GM18505 (cell line): ENCODE data around the gene OTUD4.

Experiments used
- ATAC-seq: cut with Tn5 transposase; IDR thresholded peaks from one replicate; pipeline ENCODE4 v1.9.1; 2021; ENCODE audit not compliant: unreplicated experiment
- POLR2A ChIP-seq: IDR thresholded peaks from 4 replicates; pipeline ENCODE4 v1.6.1; 2011; ENCODE audit warnings: borderline replicate concordance; ENCODE audit not compliant: insufficient read depth, insufficient read length; ENCODE audit errors: extremely low read depth

The OTUD4 gene

DNA sequence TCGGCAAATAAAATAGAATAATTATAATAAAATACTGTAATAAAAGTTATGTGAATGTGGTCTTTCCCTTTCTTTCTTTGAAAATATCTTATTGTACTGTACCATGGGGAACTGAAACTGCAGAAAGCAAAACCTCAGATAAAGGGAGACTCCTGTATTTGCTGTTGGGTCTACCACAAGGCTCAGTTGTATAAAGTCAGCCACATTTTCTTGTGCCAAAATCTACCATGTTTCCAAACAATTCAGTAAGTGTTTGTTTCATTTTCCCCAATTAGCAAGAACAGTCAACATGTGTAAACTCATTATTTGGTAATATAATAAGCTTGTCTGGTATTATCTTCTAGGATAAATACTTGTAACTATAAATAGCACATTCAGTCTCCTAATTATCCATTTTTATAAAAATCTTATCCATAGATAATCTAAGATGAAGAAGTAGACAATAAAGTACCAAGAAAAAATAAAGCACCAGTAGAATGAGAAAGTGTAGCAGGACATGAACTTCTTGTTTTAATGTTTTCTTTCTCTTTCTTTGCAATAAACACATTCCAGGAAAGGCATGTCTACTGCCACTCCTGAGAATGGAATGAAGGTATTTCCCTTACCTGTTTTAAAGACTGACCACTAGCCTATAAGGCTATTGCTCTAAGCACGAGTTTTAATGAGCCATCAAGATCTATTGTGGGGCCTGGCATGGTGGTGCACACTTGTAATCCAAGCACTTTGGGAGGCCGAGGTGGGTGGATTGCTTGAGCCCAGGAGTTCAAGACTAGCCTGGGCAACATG is 15.0 kb upstream of the OTUD4 start:
- TF ChIP-seq POLR2A: no peak
- peak; percentile 84 for ATAC-seq

DNA sequence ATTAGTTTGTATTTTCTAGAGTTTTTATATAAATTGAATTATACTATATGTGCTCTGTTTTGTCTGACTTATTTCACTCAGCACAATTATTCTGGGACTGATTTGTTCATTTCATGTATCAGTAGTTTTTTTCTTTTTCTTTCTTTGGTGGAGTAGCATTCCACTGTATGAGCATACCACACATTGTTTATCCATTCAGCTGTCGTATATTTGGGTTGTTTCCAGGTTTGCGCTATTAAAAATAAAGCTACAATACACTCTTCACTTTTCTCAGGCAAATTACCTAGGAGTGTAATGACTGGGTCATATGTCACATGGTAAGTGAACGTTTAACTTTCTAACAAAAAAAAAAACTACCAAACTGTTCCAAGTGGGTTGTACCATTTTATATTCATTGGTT is 9.6 kb upstream of the OTUD4 start:
- TF ChIP-seq POLR2A: no peak
- no peak for ATAC-seq

DNA sequence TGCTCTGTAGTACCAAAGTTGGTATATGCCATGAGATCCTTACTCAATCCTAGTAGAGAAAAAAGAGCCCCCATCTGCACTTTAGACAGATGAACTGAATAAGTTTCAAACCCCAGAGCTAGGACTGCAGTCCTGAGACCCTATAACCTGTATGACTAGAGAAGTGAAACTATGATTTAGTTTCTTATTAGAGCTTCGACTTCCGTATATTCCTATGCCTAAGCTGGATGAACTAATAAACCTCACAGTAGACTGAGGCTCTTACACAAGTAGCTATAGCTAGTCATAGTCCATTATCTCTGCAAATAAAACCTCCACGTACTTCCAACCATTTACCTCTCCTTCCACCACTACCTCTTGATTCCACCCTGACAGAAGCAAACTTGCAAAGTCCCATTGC is 6.3 kb upstream of the OTUD4 start:
- no peak for TF ChIP-seq POLR2A
- peak; percentile 85 for ATAC-seq

DNA sequence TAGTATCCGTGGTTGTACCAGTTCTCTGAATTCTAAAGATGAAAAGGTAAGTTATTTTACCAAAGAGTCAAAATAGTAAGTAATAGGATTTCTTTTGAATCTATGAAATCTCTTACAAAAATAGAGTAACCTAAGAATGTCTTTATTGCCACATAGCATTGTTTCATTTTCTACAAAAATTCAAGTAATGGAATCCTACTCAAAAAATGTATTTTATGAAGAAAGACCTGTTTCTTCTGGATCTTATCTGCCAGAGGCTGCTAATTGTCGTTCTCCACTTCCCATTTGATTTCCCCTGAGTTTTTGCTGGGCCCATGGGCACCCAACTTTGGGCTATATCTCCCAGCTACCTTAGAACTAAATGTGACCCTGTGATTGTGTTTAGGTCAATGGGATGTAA is 3.2 kb upstream of the OTUD4 start:
- TF ChIP-seq POLR2A: no peak
- ATAC-seq: no peak

DNA sequence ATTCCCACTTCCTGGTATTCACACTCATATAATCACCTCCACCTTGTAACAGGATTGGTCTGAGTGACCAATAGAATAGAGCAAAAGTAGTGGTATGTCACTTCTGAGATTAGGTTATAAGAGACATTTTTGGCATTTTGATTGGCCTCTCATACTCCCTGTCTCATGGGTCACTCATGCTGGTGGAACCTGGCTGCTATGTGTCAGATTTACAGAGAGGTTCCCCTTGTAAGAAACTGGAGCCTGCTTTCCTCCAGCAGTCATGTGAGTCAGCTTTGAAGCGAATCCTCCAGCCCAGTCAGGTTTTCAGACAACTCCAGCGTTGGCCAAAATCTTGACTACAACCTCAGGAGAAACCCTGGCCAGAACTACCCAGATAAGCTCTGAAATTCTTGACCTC is 2.6 kb upstream of the OTUD4 start:
- no peak for ATAC-seq
- no peak for TF ChIP-seq POLR2A

DNA sequence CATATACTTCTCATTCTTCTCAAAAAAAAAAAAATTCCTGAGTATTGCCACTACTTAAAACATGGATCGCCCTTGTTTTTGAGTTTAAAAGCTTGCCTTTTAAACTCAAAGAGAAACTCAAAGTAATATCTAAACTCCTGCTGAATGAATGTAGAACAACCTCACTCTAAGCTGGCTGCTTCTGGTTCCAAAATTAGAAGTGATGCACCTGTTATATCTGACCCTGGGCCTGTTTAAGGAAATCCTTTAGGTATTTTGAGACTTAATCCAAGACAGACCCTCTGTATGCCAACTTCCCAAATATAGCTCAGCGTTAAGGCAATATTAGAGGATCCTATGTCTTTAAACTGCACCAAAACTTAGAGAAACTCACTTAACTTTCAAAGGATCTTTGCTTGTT is 1.8 kb upstream of the OTUD4 start:
- no peak for ATAC-seq
- TF ChIP-seq POLR2A: no peak

DNA sequence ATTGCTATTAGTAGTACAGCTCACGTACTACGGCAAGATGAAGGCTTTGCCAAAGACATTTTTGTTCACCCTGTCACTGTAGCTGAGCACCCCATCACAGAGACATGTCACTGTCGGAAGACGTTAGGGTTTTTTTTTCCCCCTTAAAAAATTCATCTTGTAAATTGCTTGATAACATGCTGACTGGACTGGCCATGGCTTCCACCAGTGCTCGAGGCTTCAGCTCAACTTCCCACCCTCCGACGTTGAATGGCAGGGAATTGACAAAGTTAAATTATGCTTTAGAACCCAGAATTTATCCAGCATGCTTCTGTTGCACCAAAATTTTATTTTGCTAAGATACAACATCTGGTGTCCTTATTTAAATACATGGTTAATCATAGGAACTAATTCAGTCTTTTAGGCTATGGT is 707 bp upstream of the OTUD4 start:
- no peak for TF ChIP-seq POLR2A
- ATAC-seq: peak; percentile 1

DNA sequence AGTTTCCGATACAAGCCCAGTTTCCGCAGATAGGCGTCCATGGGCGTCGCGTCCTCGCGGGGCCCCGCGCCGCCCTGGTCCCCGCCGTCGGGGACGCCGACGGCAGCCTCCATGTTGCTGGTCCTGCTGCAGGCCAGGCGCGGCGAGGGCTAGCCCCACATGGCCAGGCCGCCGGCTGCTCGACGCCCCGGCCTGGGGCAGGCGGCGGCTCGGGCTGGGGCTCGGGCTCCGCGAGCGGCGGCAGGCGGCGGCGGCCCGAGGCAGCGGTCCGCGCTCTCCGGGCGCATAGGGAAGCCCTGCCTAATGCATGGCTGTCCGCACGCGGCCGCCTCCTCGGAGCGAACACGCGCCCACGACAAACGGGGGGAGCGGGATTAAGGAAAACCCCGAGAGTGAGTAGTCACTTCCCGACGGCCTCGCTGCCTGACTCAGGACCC is 510 bp downstream of the OTUD4 start:
- ATAC-seq: peak; percentile 16

DNA sequence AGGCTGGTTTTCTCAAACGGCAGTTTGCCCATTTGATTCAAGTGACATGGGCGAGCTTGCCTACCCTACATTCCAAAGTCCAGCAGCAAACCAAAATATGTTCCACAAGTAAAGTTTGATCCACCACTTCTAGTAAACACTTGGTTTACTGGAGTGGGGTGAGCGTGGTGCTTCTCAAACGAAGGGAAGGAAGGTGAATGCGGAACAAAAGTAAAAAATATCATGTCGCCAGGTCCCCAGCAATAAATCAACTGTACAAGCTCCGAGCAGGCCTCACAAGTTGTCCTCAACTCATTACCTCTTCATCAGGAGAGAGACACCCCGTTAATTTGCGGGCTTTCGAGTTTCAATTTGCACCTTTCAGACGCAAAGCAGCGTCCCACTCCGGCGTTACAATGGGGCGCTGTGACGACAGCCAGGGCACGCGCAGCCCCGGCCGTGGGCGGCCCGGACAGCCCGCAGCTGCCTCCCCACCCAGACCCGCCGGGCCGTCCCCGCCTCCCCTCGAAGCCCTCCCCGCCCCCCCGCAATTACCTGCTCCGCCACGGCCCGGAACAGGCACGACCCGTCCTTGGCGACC is 1.0 kb downstream of the OTUD4 start:
- peak; percentile 58 for TF ChIP-seq POLR2A
- peak; percentile 41 for ATAC-seq

DNA sequence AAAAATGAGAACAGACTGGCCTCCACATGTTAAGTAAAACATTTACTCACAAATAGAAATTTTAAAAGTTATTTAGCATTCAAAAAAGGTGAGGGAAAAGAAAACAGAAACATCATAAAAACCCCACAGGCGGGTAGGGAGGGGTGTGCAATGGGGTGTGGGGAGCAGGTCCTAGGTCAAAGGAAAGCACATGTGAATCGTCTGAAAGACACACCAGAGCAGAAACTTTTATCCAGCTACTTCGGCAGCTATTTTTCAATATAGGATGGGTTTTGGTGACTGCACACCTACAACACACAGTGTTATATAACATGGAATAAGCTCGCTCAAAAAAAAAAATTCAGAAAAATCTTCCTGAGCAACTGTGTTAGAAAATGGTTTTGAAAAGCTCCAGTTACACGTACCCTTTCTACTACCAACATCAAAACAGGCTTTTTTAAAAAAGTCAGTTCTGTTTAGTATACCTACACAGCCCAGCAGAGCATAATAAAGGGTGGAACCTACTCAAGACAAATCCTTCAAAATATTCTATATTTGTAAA is 1.6 kb downstream of the OTUD4 start:
- no peak for TF ChIP-seq POLR2A
- no peak for ATAC-seq

DNA sequence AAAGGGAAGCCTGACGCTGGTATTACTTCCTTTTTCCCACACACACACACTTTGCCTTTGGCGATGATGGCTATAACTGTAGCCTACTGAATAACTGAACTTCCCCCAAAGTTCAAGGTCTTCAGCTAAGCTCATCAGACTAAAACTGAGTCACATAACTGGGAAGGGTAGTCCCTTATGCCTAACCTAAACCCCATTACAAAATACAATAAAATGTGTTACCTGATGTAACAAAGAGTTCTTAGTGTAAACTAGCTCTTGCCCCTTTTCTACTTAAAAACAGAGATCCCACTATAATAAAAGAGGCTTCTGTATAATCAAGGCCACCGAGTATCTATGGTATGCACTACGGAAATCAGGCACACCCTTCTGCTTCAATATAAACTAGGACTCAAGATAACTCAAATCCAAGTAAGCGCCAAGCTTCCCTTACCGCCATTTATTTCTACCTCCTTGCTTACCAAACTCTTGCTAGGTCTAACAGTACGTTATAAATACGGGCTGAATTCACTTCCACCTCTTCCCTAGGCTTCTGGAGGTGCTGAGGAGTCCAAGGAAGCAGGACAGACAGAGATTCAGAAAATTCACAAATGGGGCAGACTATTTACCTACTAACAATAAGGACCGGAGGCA is 2.4 kb downstream of the OTUD4 start:
- no peak for TF ChIP-seq POLR2A
- no peak for ATAC-seq

DNA sequence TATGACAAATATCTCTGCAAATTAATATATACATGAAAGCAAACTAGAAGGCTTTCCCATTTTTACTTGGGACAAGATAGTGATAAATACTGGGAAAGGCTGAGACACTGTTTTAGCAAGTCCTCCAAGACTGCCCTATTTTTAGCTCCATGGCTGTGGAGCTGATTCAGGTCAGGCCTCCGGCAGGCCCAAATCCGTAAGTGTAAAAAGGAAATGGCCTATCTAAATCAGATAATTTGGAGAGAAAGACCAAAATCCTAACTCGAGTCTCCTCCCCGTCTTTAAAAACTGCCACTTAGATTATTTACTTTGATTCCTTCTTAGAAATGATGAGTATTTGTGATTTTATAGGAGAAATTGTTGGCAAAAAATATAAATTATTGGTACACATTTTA is 2.9 kb downstream of the OTUD4 start:
- TF ChIP-seq POLR2A: no peak
- no peak for ATAC-seq

DNA sequence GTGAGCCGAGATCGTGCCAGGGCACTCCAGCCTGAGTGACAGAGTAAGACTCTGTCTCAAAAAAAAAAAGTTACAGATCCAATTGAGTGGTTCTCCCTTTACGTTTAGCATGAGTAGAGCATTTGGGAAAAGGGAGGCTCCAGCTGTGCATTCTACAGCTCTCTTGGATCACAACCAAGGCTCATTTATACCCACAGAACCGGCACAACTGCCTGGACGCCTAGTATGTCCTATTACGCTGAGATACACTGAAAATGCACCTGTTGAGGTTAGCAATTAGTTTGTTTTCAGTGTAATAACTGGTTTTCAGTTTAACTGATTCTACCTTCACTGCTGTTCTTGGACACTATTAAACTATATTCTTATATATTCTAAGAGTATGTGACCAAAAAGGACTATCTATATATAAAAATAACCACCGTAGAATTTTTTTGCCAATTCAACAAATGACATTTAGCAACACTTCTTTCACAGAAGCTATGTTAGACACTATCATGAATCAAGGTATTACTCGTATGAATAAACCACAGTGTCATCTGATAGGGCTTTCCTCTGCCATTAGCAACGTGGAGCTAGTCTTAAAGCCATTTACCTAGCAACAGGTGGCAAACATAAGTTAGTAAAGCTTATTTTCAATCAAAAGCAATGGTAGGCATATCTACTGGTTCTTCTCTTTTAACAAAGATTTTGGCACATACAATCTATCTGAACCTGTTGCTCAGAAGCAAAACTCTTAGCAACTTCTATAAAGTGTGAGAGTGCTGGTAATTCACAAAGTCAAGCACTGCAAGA is 3.6 kb downstream of the OTUD4 start:
- no peak for ATAC-seq
- TF ChIP-seq POLR2A: no peak
